Mucosa of descending colon (tissue), 3 donors: ENCODE data around the gene HTRA2. TPM values are rescaled to one million over a fixed set of nuclear protein-coding genes. Genes with fewer than 3 reads are reported as not detected.

Experiments
- ATAC-seq: fragments of 200-7000 bp; cut with Tn5 transposase; one replicate; pipeline ENCODE4 v1.9.1; 2020; ENCODE audit warnings: mild to moderate bottlenecking, moderate library complexity
- DNase-seq, 3 donors: peaks; one replicate each; pipeline ENCODE4 v3.0.0-alpha.2; 2020
- H3K36me3 ChIP-seq: fragments of 200-600 bp; one replicate; pipeline ENCODE4 v1.8.0; 2021; ENCODE audit warnings: low read depth, mild to moderate bottlenecking
- H3K4me1 ChIP-seq: fragments of 200-600 bp; one replicate; pipeline ENCODE4 v1.8.0; 2021; ENCODE audit warnings: low read depth, mild to moderate bottlenecking
- H3K4me3 ChIP-seq: fragments of 200-600 bp; one replicate; pipeline ENCODE4 v1.8.0; 2021; ENCODE audit warnings: mild to moderate bottlenecking
- H3K9me3 ChIP-seq: fragments of 200-600 bp; one replicate; pipeline ENCODE4 v1.8.0; 2021; ENCODE audit warnings: mild to moderate bottlenecking
- CTCF ChIP-seq: fragments of 200-600 bp; IDR thresholded peaks from one replicate; pipeline ENCODE4 v1.8.0; 2022; ENCODE audit warnings: antibody characterized with exemption, mild to moderate bottlenecking
- intact Hi-C, 2 donors: fragments of 100-400 bp; cut with DNase I in 1 of 2; cut with micrococcal nuclease in 1 of 2; formaldehyde crosslinking; loops; one replicate each; pipeline versions ENCODE4 v1.11.0 to v1.11.1; 2022; cut with DNase I, micrococcal nuclease
- total RNA-seq, 3 donors: library from RNA; stranded (reverse); fragmentation: NEBNext Ultra II Directional in 2 of 3; extraction: Animal tissue kit (Norgen Biotek cat#: 25700) in 2 of 3; gene quantifications; one replicate each; pipeline versions ENCODE4 v1.2.1 to v1.2.4, GENCODE V29; 2021 to 2023
- donor health status: DM: no; HTN: no; CAD: no; lungs with moderate emphysema.
- donor health status: DM: no; HTN: no; CAD: no.
- donor health status: DM: no; HTN: yes; CAD: no.

The HTRA2 gene
- total RNA-seq, 3 donors from 2014 or later: 22.2 to 37.1 (median 23.3) TPM

- TF ChIP-seq CTCF: no peak
- H3K36me3 ChIP-seq: no peaks in the 10 kb centered on the region
- intact Hi-C loops: no loop called here
- DNase-seq (no peak), ATAC-seq (peak; percentile 12)
- no peaks in the 10 kb centered on the region for H3K9me3 ChIP-seq
- peaks cover 27% of the 10 kb centered on the region for H3K4me1 ChIP-seq
- no peak within 1 kb of the TSS for H3K4me3 ChIP-seq
Measured at GRCh38 chr2:74514368-74515270, 15.1 kb upstream of the HTRA2 start, which contains the start of gene TLX2. Gene TLX2 (plus strand): TSS chr2:74514450. CDS start chr2:74514807, 357 bp downstream.

DNA sequence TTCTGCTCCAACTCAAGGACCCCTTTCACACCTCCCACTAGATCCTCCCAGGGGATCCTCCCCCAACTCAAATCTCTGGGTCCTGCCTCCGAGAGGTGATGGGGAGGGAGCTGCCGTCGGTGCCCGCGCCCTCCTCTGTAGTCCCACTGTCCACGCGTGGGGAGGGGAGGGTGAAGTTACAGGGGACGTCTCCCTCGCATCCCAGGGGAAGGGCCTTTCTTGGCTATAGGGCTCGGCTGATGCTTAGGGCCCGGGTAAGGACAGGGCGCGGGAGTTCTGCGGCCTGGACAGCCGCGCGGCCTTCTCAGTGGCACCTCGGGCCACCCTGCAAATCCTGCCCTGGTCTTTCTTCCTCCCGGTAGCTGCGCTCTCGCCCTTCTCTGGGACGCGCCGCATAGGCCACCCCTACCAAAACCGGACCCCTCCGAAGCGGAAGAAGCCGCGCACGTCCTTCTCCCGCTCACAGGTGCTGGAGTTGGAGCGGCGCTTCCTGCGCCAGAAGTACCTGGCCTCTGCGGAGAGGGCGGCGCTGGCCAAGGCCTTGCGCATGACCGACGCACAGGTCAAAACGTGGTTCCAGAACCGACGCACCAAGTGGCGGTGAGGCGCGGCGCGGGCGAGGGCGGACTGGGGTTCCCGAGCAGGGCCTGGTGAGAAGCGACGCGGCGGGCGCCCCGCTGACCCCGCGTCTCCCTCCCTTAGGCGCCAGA is 14.3 kb upstream of the HTRA2 start:
- no peaks in the 10 kb centered on the region for H3K9me3 ChIP-seq
- DNase-seq (peak in 1 of 3 donors; percentile 56), ATAC-seq (peak; percentile 59)
- no peak for TF ChIP-seq CTCF
- no peaks in the 10 kb centered on the region for H3K36me3 ChIP-seq
- no peak overlapping the region for H3K4me3 ChIP-seq
- intact Hi-C loops: no loop called here
- peaks cover 27% of the 10 kb centered on the region for H3K4me1 ChIP-seq

GRCh38 chr2:74515981-74516633 is 13.6 kb upstream of the HTRA2 start:
- ATAC-seq (peak; percentile 71), DNase-seq (peak; percentile 74 to 80 (median 76))
- Histone ChIP-seq H3K4me1 (peaks cover 27% of the 10 kb centered on the region), H3K4me3 (no peak overlapping the region), H3K9me3 (no peaks in the 10 kb centered on the region), H3K36me3 (no peaks in the 10 kb centered on the region)
- TF ChIP-seq CTCF: no peak
- intact Hi-C loops: no loop called here

GRCh38 chr2:74516650-74517049 is 13.1 kb upstream of the HTRA2 start:
- no peak overlapping the region for H3K4me3 ChIP-seq

More at GRCh38 chr2:74516650-74517049, 13.1 kb upstream of the HTRA2 start:
- peaks cover 27% of the 10 kb centered on the region for H3K4me1 ChIP-seq
- no peak for TF ChIP-seq CTCF
- H3K36me3 ChIP-seq: no peaks in the 10 kb centered on the region
- DNase-seq: no peak
- H3K9me3 ChIP-seq: no peaks in the 10 kb centered on the region
- intact Hi-C loops: no loop called here
- ATAC-seq: no peak
